H1 (cell line): ENCODE measurements around the gene STRN.

ENCODE experiments used
- EP300 ChIP-seq, 2 experiments: IDR thresholded peaks; 1 replicate in 1 of 2; 2 replicates in 1 of 2; pipeline ENCODE4 v1.6.1; 2011 to 2012; ENCODE audit warnings: low read depth in 2 of 2, low read length in 2 of 2, mild to moderate bottlenecking in 2 of 2, borderline replicate concordance in 1 of 2, inconsistent platforms in 1 of 2, moderate library complexity in 1 of 2
- HDAC6 ChIP-seq: IDR thresholded peaks from one replicate; pipeline ENCODE4 v1.7.1; 2012; ENCODE audit warnings: low read depth, mild to moderate bottlenecking, inconsistent platforms, low read length, moderate library complexity
- JUN ChIP-seq: IDR thresholded peaks from 2 replicates; pipeline ENCODE4 v1.6.1; 2011; ENCODE audit warnings: low read depth, mild to moderate bottlenecking, improper control_type of control experiment, low read length
- NRF1 ChIP-seq: IDR thresholded peaks from 2 replicates; pipeline ENCODE4 v1.6.1; 2011; ENCODE audit warnings: mild to moderate bottlenecking, low read depth, low read length, improper control_type of control experiment
- POLR2A ChIP-seq, 2 experiments: IDR thresholded peaks; 1 replicate in 1 of 2; 2 replicates in 1 of 2; pipeline ENCODE4 v1.6.1; 2011; ENCODE audit warnings: low read depth in 2 of 2, low read length in 2 of 2, mild to moderate bottlenecking in 2 of 2; ENCODE audit errors: control extremely low read depth in 1 of 2
- SIX5 ChIP-seq: IDR thresholded peaks from 2 replicates; pipeline ENCODE4 v1.6.1; 2011; ENCODE audit warnings: mild to moderate bottlenecking, low read depth, low read length
- SP1 ChIP-seq: IDR thresholded peaks from 2 replicates; pipeline ENCODE4 v1.6.1; 2011; ENCODE audit warnings: low read depth, low read length
- TAF7 ChIP-seq: optimal IDR thresholded peaks from 2 replicates; pipeline ENCODE3; 2011; ENCODE audit warnings: low read depth, mild to moderate bottlenecking, inconsistent platforms, low read length, moderate library complexity, borderline replicate concordance
- ZNF274 ChIP-seq: IDR thresholded peaks from 2 replicates; pipeline ENCODE4 v1.7.0; 2012; ENCODE audit warnings: low read length, borderline replicate concordance; ENCODE audit errors: extremely low read depth
- TF ChIP-seq, protein P1 (sequence below), 3 experiments: IDR thresholded peaks; 1 replicate in 2 of 3; 2 replicates in 1 of 3; pipeline versions ENCODE4 v1.5.1 to v1.6.1; 2011; ENCODE audit warnings: low read length in 3 of 3, mild to moderate bottlenecking in 3 of 3, inconsistent platforms in 2 of 3, low read depth in 1 of 3, moderate library complexity in 1 of 3; ENCODE audit not compliant: insufficient read depth in 1 of 3; ENCODE audit errors: control extremely low read depth in 1 of 3
- TF ChIP-seq, protein P2 (sequence below): IDR thresholded peaks from 2 replicates; pipeline ENCODE4 v1.6.1; 2011; ENCODE audit warnings: low read depth, mild to moderate bottlenecking, low read length; ENCODE audit not compliant: insufficient read depth

DNA sequence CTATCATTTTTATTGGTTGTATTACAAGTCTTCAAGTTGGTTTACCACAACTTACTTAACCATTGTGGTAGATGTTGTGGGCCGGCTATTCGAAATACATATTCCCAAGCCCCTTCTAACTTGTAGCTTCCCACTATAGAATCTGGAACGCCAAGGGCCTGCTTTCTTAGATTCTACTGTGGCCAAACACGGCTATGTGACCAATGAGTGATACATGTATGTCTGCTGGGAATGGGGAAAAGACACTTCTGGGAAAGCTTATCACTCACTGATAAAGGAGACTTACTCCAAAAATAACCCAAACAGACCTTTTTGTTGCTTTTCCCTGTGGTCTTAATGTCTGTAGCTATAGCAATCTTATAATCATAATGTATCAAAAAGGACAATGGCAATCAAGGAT, 24.5 kb downstream of the STRN start:
- TF ChIP-seq HDAC6 (no peak), POLR2A (IDR thresholded peaks at IDR 0.05; ENCODE audit: control extremely low read depth in 1 of 2, low read depth in 2 of 2, low read length in 2 of 2) (no peak), ZNF274 (no peak), SIX5 (no peak), JUN (no peak), NRF1 (no peak), TAF7 (no peak), EP300 (IDR thresholded peaks at IDR 0.05; ENCODE audit: borderline replicate concordance in 1 of 2, low read depth in 2 of 2, low read length in 2 of 2) (no peak), SP1 (no peak)
- TF ChIP-seq, protein P1, sequence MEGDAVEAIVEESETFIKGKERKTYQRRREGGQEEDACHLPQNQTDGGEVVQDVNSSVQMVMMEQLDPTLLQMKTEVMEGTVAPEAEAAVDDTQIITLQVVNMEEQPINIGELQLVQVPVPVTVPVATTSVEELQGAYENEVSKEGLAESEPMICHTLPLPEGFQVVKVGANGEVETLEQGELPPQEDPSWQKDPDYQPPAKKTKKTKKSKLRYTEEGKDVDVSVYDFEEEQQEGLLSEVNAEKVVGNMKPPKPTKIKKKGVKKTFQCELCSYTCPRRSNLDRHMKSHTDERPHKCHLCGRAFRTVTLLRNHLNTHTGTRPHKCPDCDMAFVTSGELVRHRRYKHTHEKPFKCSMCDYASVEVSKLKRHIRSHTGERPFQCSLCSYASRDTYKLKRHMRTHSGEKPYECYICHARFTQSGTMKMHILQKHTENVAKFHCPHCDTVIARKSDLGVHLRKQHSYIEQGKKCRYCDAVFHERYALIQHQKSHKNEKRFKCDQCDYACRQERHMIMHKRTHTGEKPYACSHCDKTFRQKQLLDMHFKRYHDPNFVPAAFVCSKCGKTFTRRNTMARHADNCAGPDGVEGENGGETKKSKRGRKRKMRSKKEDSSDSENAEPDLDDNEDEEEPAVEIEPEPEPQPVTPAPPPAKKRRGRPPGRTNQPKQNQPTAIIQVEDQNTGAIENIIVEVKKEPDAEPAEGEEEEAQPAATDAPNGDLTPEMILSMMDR (IDR thresholded peaks at IDR 0.05; ENCODE audit: control extremely low read depth in 1 of 3, insufficient read depth in 1 of 3, low read depth in 1 of 3, low read length in 3 of 3): no peak
- TF ChIP-seq, protein P2, sequence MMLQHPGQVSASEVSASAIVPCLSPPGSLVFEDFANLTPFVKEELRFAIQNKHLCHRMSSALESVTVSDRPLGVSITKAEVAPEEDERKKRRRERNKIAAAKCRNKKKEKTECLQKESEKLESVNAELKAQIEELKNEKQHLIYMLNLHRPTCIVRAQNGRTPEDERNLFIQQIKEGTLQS: no peak
